HepG2 (cell line): ENCODE results near the gene CLASP2.
"Not testable (repeated sequence)": the region's sequence is repeated elsewhere in the genome, so short reads cannot be mapped to it uniquely, and the experiment has no call there.

Source experiments
- AKAP8 ChIP-seq: sonication (generic); formaldehyde crosslinking; IDR thresholded peaks from 2 replicates; pipeline ENCODE4 v1.5.1; 2020; ENCODE audit warnings: mild to moderate bottlenecking, missing genetic modification reagents
- ARNTL ChIP-seq: sonication (generic); formaldehyde crosslinking; IDR thresholded peaks from 2 replicates; pipeline ENCODE4 v1.4.0; 2020; ENCODE audit warnings: mild to moderate bottlenecking, missing genetic modification reagents
- BCLAF1 ChIP-seq: fragments of 450-650 bp; IDR thresholded peaks from 2 replicates; pipeline ENCODE4 v1.6.1; 2017; ENCODE audit warnings: mild to moderate bottlenecking
- CTCF ChIP-seq: sonication (generic); formaldehyde crosslinking; IDR thresholded peaks from 2 replicates; pipeline ENCODE4 v1.5.0; 2020; ENCODE audit warnings: mild to moderate bottlenecking, missing genetic modification reagents, moderate library complexity
- GABPA ChIP-seq, 2 experiments: IDR thresholded peaks; 2 replicates each; pipeline ENCODE4 v1.6.1; 2011 to 2016; ENCODE audit warnings: low read depth in 2 of 2, low read length in 1 of 2, missing biosample characterization in 1 of 2, missing genetic modification characterization in 1 of 2
- RELA ChIP-seq: sonication (generic); formaldehyde crosslinking; IDR thresholded peaks from 2 replicates; pipeline ENCODE4 v1.4.0; 2020; ENCODE audit warnings: missing genetic modification reagents
- ZNF276 ChIP-seq: sonication (generic); formaldehyde crosslinking; IDR thresholded peaks from 2 replicates; pipeline ENCODE4 v1.4.0; 2020; ENCODE audit warnings: mild to moderate bottlenecking, low read depth, missing genetic modification reagents

GRCh38 chr3:33754391-33754790 lies 36.3 kb upstream of the CLASP2 start:
- not testable (repeated sequence) for TF ChIP-seq ARNTL (CRISPR knock-in tag); RELA; ZNF276 (CRISPR knock-in tag); AKAP8 (CRISPR knock-in tag); BCLAF1; GABPA (IDR thresholded peaks at IDR 0.05; ENCODE audit: low read depth, low read length); GABPA (CRISPR knock-in tag; IDR thresholded peaks at IDR 0.05; ENCODE audit: low read depth); CTCF (CRISPR knock-in tag)
